Uterus (tissue), 4 donors: ENCODE data around the gene GPN2. TPM values are rescaled to one million over a fixed set of nuclear protein-coding genes. Genes with fewer than 3 reads are reported as not detected.

Experiments used
- DNase-seq, 2 donors: peaks; one replicate each; pipeline ENCODE4 v3.0.0-alpha.2; 2019 to 2020
- H3K27ac ChIP-seq, 2 donors: fragments of 200-600 bp; sonication (generic); 1 replicate in 1 of 2; 2 replicates in 1 of 2; pipeline ENCODE4 v1.5.1; 2016 to 2018
- H3K27me3 ChIP-seq, 2 donors: fragments of 200-600 bp; sonication (generic); one replicate each; pipeline ENCODE4 v1.5.1; 2018 to 2019; ENCODE audit warnings: control low read depth in 1 of 2
- H3K36me3 ChIP-seq, 2 donors: fragments of 200-600 bp; sonication (generic); one replicate each; pipeline ENCODE4 v1.5.1; 2019; ENCODE audit warnings: control low read depth in 1 of 2
- H3K4me1 ChIP-seq, 2 donors: fragments of 200-600 bp; sonication (generic); one replicate each; pipeline ENCODE4 v1.5.1; 2018 to 2019; ENCODE audit warnings: control low read depth in 1 of 2
- H3K4me3 ChIP-seq, 2 donors: fragments of 200-600 bp; sonication (generic); 1 replicate in 1 of 2; 2 replicates in 1 of 2; pipeline ENCODE4 v1.5.1; 2018 to 2019; ENCODE audit warnings: mild to moderate bottlenecking in 1 of 2
- H3K9me3 ChIP-seq, 2 donors: fragments of 200-600 bp; sonication (generic); one replicate each; pipeline ENCODE4 v1.5.1; 2019; ENCODE audit warnings: control low read depth in 1 of 2
- CTCF ChIP-seq, 4 experiments: fragments of 200-600 bp in 2 of 4; fragments of 450-650 bp in 2 of 4; sonication (generic) in 2 of 4; IDR thresholded peaks; one replicate each; pipeline ENCODE4 v1.5.1; 2016 to 2019; ENCODE audit warnings: antibody characterized with exemption in 4 of 4, mild to moderate bottlenecking in 2 of 4, moderate library complexity in 1 of 4
- POLR2A ChIP-seq, 2 donors: fragments of 450-650 bp; IDR thresholded peaks; one replicate each; pipeline ENCODE4 v1.6.1; 2016; ENCODE audit warnings: antibody characterized with exemption in 2 of 2, mild to moderate bottlenecking in 1 of 2, moderate library complexity in 1 of 2
- intact Hi-C: fragments of 100-400 bp; cut with DNase I; formaldehyde crosslinking; loops from one replicate; pipeline ENCODE4 v1.15.1; 2023; ENCODE audit warnings: low total_unique reads
- total RNA-seq, 4 donors: library from RNA; depleted of rRNA in 3 of 4; stranded (reverse); fragments of >200 nt in 3 of 4; gene quantifications; one replicate each; pipeline versions ENCODE4 v1.1.0 to v1.2.4, GENCODE V29; 2014 to 2023
- donor health status: DM: yes; HTN: yes; CAD: no.

The GPN2 gene
- total RNA-seq, 4 donors from 2014 or later = 3.5 to 21.7 (median 11.4) TPM

- Histone ChIP-seq H3K4me3 (no peak overlapping the region), H3K27me3 (no peaks in the 10 kb centered on the region), H3K9me3 (no peaks in the 10 kb centered on the region), H3K36me3 (no peaks in the 10 kb centered on the region), H3K27ac (no peak overlapping the region), H3K4me1 (no peaks in the 10 kb centered on the region)
- TF ChIP-seq CTCF (IDR thresholded peaks at IDR 0.05) (no peak), POLR2A (IDR thresholded peaks at IDR 0.05) (no peak)
- intact Hi-C loops = no loop called here
- DNase-seq = no peak
Observed at GRCh38 chr1:26915204-26915842, 25.2 kb upstream of the GPN2 start.

GRCh38 chr1:26913754-26914619 lies 23.9 kb upstream of the GPN2 start, which contains the start of gene NR0B2:
NR0B2 (minus strand) TSS chr1:26913975; CDS start chr1:26913940, 35 bp downstream.
- Histone ChIP-seq H3K36me3 (no peaks in the 10 kb centered on the region), H3K9me3 (no peaks in the 10 kb centered on the region), H3K27ac (no peak within 1 kb of the TSS), H3K4me1 (no peaks in the 10 kb centered on the region), H3K27me3 (no peaks in the 10 kb centered on the region), H3K4me3 (no peak within 1 kb of the TSS)
- intact Hi-C loops = no loop called here
- TF ChIP-seq POLR2A (IDR thresholded peaks at IDR 0.05) (no peak), CTCF (IDR thresholded peaks at IDR 0.05) (no peak)
- DNase-seq = no peak

- Histone ChIP-seq H3K36me3 (no peaks in the 10 kb centered on the region), H3K9me3 (no peaks in the 10 kb centered on the region), H3K27ac (no peak overlapping the region), H3K4me1 (no peaks in the 10 kb centered on the region), H3K27me3 (no peaks in the 10 kb centered on the region), H3K4me3 (no peak overlapping the region)
- TF ChIP-seq POLR2A (IDR thresholded peaks at IDR 0.05) (no peak), CTCF (IDR thresholded peaks at IDR 0.05) (no peak)
- intact Hi-C loops = no loop called here
- DNase-seq = no peak
Observed at GRCh38 chr1:26913389-26913753, 23.3 kb upstream of the GPN2 start.

- intact Hi-C loops = no loop called here
- Histone ChIP-seq H3K4me3 (no peak overlapping the region), H3K4me1 (no peaks in the 10 kb centered on the region), H3K36me3 (no peaks in the 10 kb centered on the region), H3K9me3 (no peaks in the 10 kb centered on the region), H3K27ac (no peak overlapping the region), H3K27me3 (no peaks in the 10 kb centered on the region)
- TF ChIP-seq CTCF (IDR thresholded peaks at IDR 0.05) = no peak
- no peak for TF ChIP-seq POLR2A (IDR thresholded peaks at IDR 0.05)
- DNase-seq = no peak
Observed at GRCh38 chr1:26912147-26912490, 22.0 kb upstream of the GPN2 start.
